SKM-1 treated with dmso at 0.1 percent for 144 hours (cell line): ENCODE measurements around the gene TBX15.

Experiments
- DNase-seq: peaks from one replicate; lab custom pipeline; 2025; ENCODE audit not compliant: unreplicated experiment; lab: John Stamatoyannopoulos, UW

Gene TBX15

GRCh38 chr1:118899340-118899739, 88.8 kb downstream of the TBX15 start:
- DNase-seq, result no peak

DNA sequence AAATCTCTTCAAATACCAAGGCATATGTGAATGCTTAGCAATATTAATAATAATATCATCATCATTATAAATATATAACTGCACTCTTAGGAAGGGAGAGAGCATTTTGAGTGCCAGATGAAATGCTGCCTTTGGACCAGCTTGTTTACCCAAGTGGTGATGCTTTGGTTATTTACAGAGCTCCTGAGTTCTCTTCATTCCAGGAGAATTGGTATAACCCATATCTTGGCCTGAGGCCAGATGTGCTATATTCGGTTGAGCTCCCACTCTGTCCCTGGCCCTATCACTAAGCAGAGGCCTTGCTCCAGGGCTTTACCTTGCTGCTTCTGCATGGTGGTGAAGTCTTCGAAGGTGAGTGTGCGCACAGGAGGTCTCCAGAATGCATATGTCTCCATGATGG, 89.4 kb downstream of the TBX15 start:
- no peak for DNase-seq

DNA sequence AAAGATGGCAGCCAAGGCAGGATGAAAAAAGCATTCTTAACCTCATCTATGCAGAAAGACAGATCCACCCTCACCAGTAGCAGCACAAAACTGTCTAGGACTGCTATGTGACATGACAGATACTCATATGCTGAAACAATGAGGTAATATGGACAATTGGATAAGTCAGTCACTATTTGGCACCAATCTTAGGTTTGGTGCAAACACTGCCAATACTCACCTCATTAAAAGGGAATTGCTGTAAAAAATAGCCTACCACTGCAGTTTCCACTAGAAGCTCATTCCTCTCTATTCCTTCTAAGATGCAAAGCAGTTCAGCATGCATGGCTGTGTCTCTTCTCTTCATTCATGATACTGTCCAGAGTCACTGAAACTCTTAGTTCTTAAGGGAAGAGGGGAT, 91.7 kb downstream of the TBX15 start:
- no peak for DNase-seq

- DNase-seq, result no peak
Measured at GRCh38 chr1:118894836-118895235, 93.3 kb downstream of the TBX15 start.

GRCh38 chr1:118890851-118891384, 97.2 kb downstream of the TBX15 start:
- DNase-seq, result no peak

DNA sequence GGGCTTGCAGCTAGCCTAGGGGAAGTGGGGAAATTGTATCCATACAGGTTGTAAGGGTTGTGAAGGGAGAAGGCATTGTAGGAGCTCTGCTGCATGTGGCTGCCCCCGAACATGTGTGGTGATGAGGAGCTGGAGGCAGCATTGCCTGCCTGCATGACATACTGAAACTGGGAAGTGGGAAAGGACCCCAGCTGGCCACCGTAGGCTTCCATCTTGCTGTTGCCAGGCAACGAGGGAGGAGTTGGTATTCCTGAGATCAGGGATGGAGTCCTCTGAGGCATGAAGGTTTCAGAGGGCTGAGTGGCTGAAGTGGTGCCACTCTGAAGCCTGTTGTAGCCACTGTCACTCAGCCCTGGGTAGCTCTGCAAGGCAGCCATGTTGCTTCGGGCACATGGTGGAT, 103.2 kb downstream of the TBX15 start:
- no peak for DNase-seq

GRCh38 chr1:118881751-118882150, 106.4 kb downstream of the TBX15 start:
- DNase-seq, result no peak

- no peak for DNase-seq
Measured at GRCh38 chr1:118878661-118879060, 109.5 kb downstream of the TBX15 start.

- DNase-seq, result no peak
Measured at GRCh38 chr1:118877668-118878396, 110.3 kb downstream of the TBX15 start.

DNA sequence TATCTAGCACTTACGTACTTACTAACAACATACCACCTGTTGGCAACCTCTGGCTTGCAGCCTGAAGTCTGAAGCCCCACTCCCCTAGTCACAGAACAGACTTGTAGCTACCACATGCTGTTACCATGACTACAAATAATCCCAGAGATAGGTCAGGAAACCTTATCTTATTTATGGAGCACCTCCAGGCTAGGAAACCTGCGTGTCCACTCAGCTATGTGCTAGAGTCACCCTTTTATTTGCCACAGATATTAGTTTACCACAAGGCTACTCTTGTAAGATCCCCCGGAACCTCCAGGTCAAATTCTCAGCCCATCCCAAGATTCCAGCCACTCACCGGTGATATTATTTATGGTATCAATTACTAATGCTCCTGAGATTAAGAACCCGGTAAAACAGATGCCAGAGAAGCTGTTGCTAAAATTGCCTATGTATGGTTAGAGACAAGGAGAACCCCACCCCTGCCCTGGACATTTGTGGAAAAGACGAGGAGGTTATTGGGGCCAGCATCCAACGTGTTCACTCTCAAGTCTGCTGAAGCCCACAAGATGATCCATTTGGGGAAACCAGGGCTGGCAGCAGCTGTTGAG, 116.5 kb downstream of the TBX15 start:
- no peak for DNase-seq

DNA sequence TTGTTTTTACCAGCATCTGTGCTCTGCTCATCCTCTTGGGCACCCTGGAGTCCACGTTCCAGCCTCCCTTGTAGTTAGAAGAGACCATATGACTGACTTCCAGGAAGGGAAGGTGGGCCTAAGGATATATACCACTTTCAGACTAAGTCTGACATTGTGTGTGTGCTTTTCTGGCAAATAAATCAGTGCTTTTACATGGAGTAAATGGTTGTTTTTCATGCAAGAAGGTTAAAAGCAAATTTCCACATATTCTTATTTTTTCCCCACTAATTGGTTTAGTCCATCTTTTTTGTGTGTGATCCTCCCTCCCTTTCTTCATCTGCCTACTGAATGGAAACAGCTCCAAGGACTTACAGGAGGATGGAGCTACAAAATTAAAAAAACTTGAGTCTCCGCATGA, 119.8 kb downstream of the TBX15 start:
- DNase-seq, result no peak

DNA sequence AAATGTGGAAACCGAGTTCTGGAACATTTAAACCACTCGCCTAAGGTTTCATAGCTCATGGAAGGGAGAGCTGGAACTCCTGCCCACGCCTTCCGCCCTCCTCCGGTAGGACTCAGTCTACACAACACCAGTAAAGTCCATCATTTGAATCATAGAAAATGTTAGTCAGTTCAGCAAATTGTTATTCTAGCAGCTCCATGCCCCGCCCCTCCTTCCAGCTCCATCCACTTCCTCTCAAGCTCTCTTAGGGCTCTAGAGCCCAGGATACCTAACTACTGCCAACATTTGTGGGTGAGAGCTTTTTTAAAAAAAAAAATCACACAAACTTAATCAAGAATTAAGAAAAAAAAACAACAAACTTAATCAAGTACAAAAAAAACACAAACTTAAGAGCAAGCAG, 121.8 kb downstream of the TBX15 start:
- DNase-seq, result no peak

DNA sequence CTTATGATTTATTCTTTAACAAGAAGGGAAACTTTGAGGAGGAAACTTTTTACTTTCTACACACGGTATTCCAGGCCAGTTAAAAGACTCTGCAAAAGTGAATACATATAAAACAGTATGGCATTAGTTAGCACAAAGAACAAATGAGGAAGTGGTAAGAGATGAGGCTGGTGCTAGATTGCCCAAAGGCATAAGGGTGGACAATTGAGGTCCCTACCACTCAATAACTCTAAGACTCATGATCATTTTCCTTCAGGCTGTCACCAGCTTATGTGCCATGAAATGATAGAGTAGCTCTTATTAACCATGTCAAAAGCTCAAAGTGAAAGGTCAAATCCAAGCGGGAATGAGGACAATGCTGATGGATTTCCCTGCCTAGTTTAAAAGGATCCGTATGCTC, 124.5 kb downstream of the TBX15 start:
- no peak for DNase-seq

DNA sequence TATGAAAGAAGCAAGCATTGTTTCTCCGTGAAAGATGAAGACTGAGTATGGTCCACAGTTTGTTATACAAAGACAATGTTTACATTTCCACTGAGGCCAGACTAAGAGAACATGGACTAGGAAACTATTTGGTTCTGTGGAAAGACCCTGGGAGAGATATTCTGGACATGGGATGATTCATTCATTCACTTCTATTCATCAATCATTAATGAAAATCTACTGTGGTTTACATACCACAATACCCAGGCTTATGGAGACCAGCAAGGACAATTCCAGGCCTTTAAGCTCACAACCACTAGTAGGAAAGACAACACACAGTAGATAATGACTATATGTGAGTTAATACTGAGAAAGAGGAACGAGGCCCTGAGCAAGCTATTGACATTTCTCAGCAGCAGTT, 125.4 kb downstream of the TBX15 start:
- no peak for DNase-seq

GRCh38 chr1:118861216-118861615, 126.9 kb downstream of the TBX15 start:
- no peak for DNase-seq

- DNase-seq, result no peak
Measured at GRCh38 chr1:118859999-118860398, 128.1 kb downstream of the TBX15 start.

- no peak for DNase-seq
Measured at GRCh38 chr1:118846443-118846842, 141.7 kb downstream of the TBX15 start.

DNA sequence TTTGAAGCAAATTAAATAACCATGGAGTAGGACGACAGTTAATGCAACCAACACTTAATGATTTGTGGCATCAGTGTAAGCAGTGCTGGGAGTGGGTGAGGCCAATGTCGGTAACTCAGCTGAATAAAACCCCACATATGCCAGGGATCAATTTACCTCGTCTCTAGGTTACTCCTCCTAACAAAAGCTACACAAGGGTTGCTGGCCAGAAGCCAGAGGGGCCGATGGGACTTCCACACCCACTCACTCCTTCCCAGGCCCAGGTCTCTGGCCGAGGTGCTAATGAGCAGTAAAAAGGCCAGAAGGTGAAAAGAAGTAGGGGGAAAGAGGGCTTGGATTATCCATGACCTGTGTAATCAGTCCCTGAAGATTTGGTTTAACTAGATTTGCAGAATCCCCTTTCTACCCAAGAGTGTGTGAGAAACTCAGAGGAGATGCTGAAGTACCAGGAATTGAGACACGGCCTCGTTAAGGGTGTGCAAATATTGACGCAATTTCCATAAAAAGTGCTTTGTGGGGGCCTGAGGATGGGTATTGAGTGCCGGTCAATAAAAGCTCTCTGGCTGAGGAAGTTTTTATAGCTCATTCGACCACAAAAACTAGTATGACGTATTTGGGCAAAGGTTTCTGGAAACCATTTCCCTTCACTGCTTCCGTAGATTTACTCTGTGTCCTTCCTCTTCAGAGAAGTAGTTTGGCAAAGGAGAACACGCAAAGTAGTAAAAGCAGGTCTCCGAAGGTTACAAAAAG, 145.5 kb downstream of the TBX15 start:
- no peak for DNase-seq

DNA sequence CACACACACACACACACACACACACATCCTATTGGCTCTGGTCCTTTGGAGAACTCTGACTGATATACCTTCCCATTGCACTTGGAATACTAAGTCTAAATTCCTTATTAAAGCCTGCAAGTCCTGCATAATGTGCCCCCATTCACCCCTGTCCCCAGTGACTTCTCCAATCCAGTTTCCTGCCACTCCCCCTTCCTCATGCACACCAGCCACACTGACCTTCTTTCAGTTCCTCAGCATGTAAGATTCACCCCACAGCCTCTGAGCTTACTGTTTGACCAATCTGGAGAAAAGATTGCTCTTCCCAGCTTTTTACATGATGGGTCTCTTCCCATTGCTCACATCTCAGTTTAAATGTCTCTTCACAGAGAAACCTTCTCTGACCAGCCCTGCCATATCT, 146.6 kb downstream of the TBX15 start:
- peak; percentile 29 for DNase-seq
